Measurements from ENCODE around the gene FGFR3.

FGFR3 gene

GRCh38 chr4:1857931-1858330, 64.8 kb downstream of the FGFR3 start:
- Histone ChIP-seq H3K9me3 (ENCODE audit: control insufficient read depth in 5 of 5, low read length in 5 of 5) (no peaks in the 10 kb centered on the region), H3K4me3 (ENCODE audit: low read depth in 1 of 5, low read length in 5 of 5) (no peak overlapping the region), H3K36me3 (ENCODE audit: control insufficient read depth in 5 of 5, insufficient read depth in 5 of 5, low read length in 5 of 5) (peaks cover 0 to 2% (median 0%) of the 10 kb centered on the region in 5 donors), H3K27ac (ENCODE audit: low read depth, low read length) (no peak overlapping the region), H3K27me3 (ENCODE audit: control insufficient read depth in 5 of 5, insufficient read depth in 4 of 5, low read length in 5 of 5) (peaks cover 0 to 2% (median 0%) of the 10 kb centered on the region in 5 donors), H3K9ac (ENCODE audit: low read length in 5 of 5) (no peak overlapping the region), H3K4me1 (ENCODE audit: control insufficient read depth in 5 of 5, insufficient read depth in 5 of 5, low read length in 5 of 5) (peaks cover 4 to 62% (median 52%) of the 10 kb centered on the region in 5 donors)

Measured in subcutaneous abdominal adipose tissue (tissue), 5 donors.